GM23338 (cell line): ENCODE results near the gene BTN1A1. TPM values are rescaled to one million over a fixed set of nuclear protein-coding genes. Genes with fewer than 3 reads are reported as not detected.
A peak's percentile ranks its signal among the peaks of the same experiment; 100 is the strongest.

Experiments used
- ATAC-seq: fragments of 200-7000 bp; cut with Tn5 transposase; 3 replicates; pipeline ENCODE4 v1.9.1; 2020
- DNase-seq: peaks from one replicate; pipeline ENCODE4 v3.0.0-alpha.2; 2015; ENCODE audit warnings: low spot score
- H2AFZ ChIP-seq: fragments of 200-600 bp; sonication (generic); 2 replicates; pipeline ENCODE4 v1.8.0; 2016; ENCODE audit warnings: antibody characterized with exemption, mild to moderate bottlenecking, moderate library complexity
- H3F3A ChIP-seq: fragments of 200-600 bp; sonication (generic); replicated peaks from 2 replicates; pipeline ENCODE4 v1.8.0; 2017; ENCODE audit warnings: antibody characterized with exemption, mixed run types, low read depth
- H3K27ac ChIP-seq: fragments of 200-600 bp; sonication (generic); 2 replicates; pipeline ENCODE4 v1.6.1; 2016; ENCODE audit warnings: low read depth
- H3K27me3 ChIP-seq: fragments of 200-600 bp; sonication (generic); 2 replicates; pipeline ENCODE4 v1.8.0; 2016; ENCODE audit warnings: mild to moderate bottlenecking, mixed run types, moderate library complexity; ENCODE audit not compliant: insufficient read depth
- H3K36me3 ChIP-seq: fragments of 200-600 bp; sonication (generic); 2 replicates; pipeline ENCODE4 v1.8.0; 2016; ENCODE audit warnings: mild to moderate bottlenecking; ENCODE audit not compliant: insufficient read depth
- H3K4me1 ChIP-seq: fragments of 200-600 bp; sonication (generic); 2 replicates; pipeline ENCODE4 v1.8.0; 2016; ENCODE audit warnings: mild to moderate bottlenecking, moderate library complexity; ENCODE audit not compliant: insufficient read depth
- H3K4me2 ChIP-seq: fragments of 200-600 bp; sonication (generic); 2 replicates; pipeline ENCODE4 v1.7.1; 2017; ENCODE audit warnings: mixed run types
- H3K4me3 ChIP-seq: fragments of 200-600 bp; sonication (generic); 2 replicates; pipeline ENCODE4 v1.6.1; 2016; ENCODE audit warnings: mixed run types
- H3K79me2 ChIP-seq: fragments of 200-600 bp; sonication (generic); replicated peaks from 2 replicates; pipeline ENCODE4 v1.8.0; 2017; ENCODE audit warnings: mild to moderate bottlenecking; ENCODE audit not compliant: insufficient read depth
- H3K9me2 ChIP-seq: fragments of 200-600 bp; sonication (generic); 2 replicates; pipeline ENCODE4 v1.8.0; 2017; ENCODE audit not compliant: insufficient read depth
- H4K20me1 ChIP-seq: fragments of 200-600 bp; sonication (generic); replicated peaks from 2 replicates; pipeline ENCODE4 v1.8.0; 2017; ENCODE audit warnings: mild to moderate bottlenecking; ENCODE audit not compliant: insufficient read depth
- H3K27ac Mint-ChIP-seq: 2 replicates; pipeline ENCODE4 v1.8.0; 2020; ENCODE audit warnings: inconsistent platforms, mild to moderate bottlenecking, moderate library complexity, mixed read lengths
- H3K27me3 Mint-ChIP-seq: 3 replicates; pipeline ENCODE4 v1.8.0; 2022; ENCODE audit warnings: low read depth, mild to moderate bottlenecking, moderate library complexity, mixed read lengths, inconsistent platforms; ENCODE audit not compliant: insufficient read depth, poor library complexity
- H3K36me3 Mint-ChIP-seq: 3 replicates; pipeline ENCODE4 v1.8.0; 2021; ENCODE audit warnings: low read depth, mild to moderate bottlenecking, inconsistent platforms, moderate library complexity, mixed read lengths
- H3K4me1 Mint-ChIP-seq: 3 replicates; pipeline ENCODE4 v1.8.0; 2020; ENCODE audit warnings: mild to moderate bottlenecking, inconsistent platforms, mixed read lengths
- H3K4me3 Mint-ChIP-seq: 3 replicates; pipeline ENCODE4 v1.8.0; 2021; ENCODE audit warnings: moderate library complexity, mild to moderate bottlenecking, inconsistent platforms, mixed read lengths
- H3K9me3 Mint-ChIP-seq: 3 replicates; pipeline ENCODE4 v1.8.0; 2020; ENCODE audit warnings: moderate library complexity, mild to moderate bottlenecking, inconsistent platforms, mixed read lengths
- CREB1 ChIP-seq: fragments of 250-450 bp; sonication (Bioruptor Pico); IDR thresholded peaks from 2 replicates; pipeline ENCODE4 v1.5.0; 2020; ENCODE audit warnings: low read depth, mild to moderate bottlenecking, moderate library complexity
- ETS1 ChIP-seq: IDR thresholded peaks from 2 replicates; pipeline ENCODE4 v1.6.1; 2016; ENCODE audit warnings: antibody characterized with exemption
- EZH2 ChIP-seq: fragments of 200-600 bp; sonication (generic); IDR thresholded peaks from one replicate; pipeline ENCODE4 v1.8.0; 2017; ENCODE audit warnings: antibody characterized with exemption, mild to moderate bottlenecking, low read depth; ENCODE audit not compliant: unreplicated experiment
- EZH2phosphoT487 ChIP-seq: fragments of 200-600 bp; sonication (generic); IDR thresholded peaks from one replicate; pipeline ENCODE4 v1.8.1; 2018; ENCODE audit warnings: antibody characterized with exemption; ENCODE audit not compliant: unreplicated experiment
- POLR2AphosphoS5 ChIP-seq: IDR thresholded peaks from 2 replicates; pipeline ENCODE4 v1.6.1; 2016; ENCODE audit warnings: antibody characterized with exemption, low read depth
- ZNF114 ChIP-seq: fragments of 250-450 bp; sonication (Bioruptor Pico); IDR thresholded peaks from 2 replicates; pipeline ENCODE4 v1.5.0; 2020; ENCODE audit warnings: mild to moderate bottlenecking, moderate library complexity
- ZNF331 ChIP-seq: fragments of 250-450 bp; sonication (Bioruptor Pico); IDR thresholded peaks from 2 replicates; pipeline ENCODE4 v1.5.0; 2020; ENCODE audit warnings: low read depth, mild to moderate bottlenecking, moderate library complexity
- ZNF462 ChIP-seq: fragments of 250-450 bp; sonication (Bioruptor Pico); IDR thresholded peaks from 2 replicates; pipeline ENCODE4 v1.5.0; 2020; ENCODE audit warnings: mild to moderate bottlenecking, moderate library complexity
- polyA plus RNA-seq: library from polyadenylated mRNA; unstranded; fragments of >200 nt; fragmentation: Nextera tagmentation; extraction: Ambion mirVana; gene quantifications from 2 replicates; pipeline ENCODE4 v1.2.1, GENCODE V29; 2016
- total RNA-seq: library from RNA; depleted of rRNA; stranded (reverse); fragments of >200 nt; shearing (Covaris generic); gene quantifications from 2 replicates; pipeline ENCODE4 v1.2.3, GENCODE V29; 2014

The BTN1A1 gene
- total and polyA plus RNA-seq, 2 experiments from 2014 or later = 0.13 to 0.38 TPM

GRCh38 chr6:26457264-26457805 lies 42.8 kb upstream of the BTN1A1 start:
- peak overlapping the region; percentile 97 for H3K27ac Mint-ChIP-seq
- Histone ChIP-seq H3K9me2 (no peaks in the 10 kb centered on the region), H3K4me1 (no peaks in the 10 kb centered on the region; the same call in none of the 2 replicates), H3K27me3 (no peaks in the 10 kb centered on the region), H4K20me1 (peaks cover 2% of the 10 kb centered on the region; the same call in 1 of the 2 replicates), H3K79me2 (peaks cover 14% of the 10 kb centered on the region), H3K36me3 (peaks cover 7% of the 10 kb centered on the region), H3K4me2 (peak overlapping the region; percentile 71), H3K27ac (no peak overlapping the region), H2AFZ (peak overlapping the region; percentile 73), H3F3A (no peaks in the 10 kb centered on the region), H3K4me3 (peak overlapping the region; percentile 63)
- DNase-seq (peak; percentile 70), ATAC-seq (peak; percentile 70)
- H3K9me3 Mint-ChIP-seq = no peaks in the 10 kb centered on the region
- peaks cover 16% of the 10 kb centered on the region for H3K4me1 Mint-ChIP-seq
- peaks cover 20% of the 10 kb centered on the region for H3K36me3 Mint-ChIP-seq
- peaks cover 1% of the 10 kb centered on the region for H3K27me3 Mint-ChIP-seq
- TF ChIP-seq ZNF331 (CRISPR knock-in tag) (no peak), EZH2 (no peak), CREB1 (no peak), ZNF462 (no peak), EZH2phosphoT487 (no peak), ETS1 (no peak), POLR2AphosphoS5 (no peak), ZNF114 (CRISPR knock-in tag) (no peak)
- peak overlapping the region; percentile 93 for H3K4me3 Mint-ChIP-seq
